M059J (cell line): Measurements from ENCODE around the gene BAIAP2L2. TPM values are rescaled to one million over a fixed set of nuclear protein-coding genes. Genes with fewer than 3 reads are reported as not detected.
"Not testable (repeated sequence)": the region's sequence is repeated elsewhere in the genome, so short reads cannot be mapped to it uniquely, and the experiment has no call there.

Experiments used
- DNase-seq: peaks from one replicate; pipeline ENCODE4 v3.0.0-alpha.2; 2012; ENCODE audit warnings: low read depth
- total RNA-seq: library from RNA; depleted of rRNA; stranded (reverse); fragments of >200 nt; shearing (Covaris generic); gene quantifications from 2 replicates; pipeline ENCODE4 v1.2.3, GENCODE V29; 2014; rRNA removed

Gene BAIAP2L2
- total RNA-seq, 1 experiment from 2014 or later = not detected

GRCh38 chr22:38038890-38039812 is 71.3 kb downstream of the BAIAP2L2 start:
- no peak for DNase-seq

DNA sequence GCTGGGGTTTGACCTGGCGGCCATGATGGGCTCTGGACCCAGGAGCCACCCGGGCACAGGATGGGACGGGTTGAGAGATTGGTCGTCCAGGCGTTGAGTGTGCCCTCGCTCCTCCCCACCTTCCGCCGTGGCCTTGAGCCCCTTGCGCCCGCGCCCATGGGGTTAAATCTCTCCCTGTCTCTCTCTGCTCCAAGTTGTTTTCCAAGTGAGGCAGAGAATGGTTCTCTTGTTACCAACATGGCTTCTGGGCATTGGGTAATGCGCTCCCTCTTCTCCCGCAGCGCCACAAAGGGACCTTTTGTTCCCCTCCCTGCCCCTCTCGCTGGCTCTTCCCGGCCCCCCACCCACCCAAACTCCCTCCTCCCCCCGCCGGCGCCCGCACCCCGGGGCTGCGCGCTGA is 72.1 kb downstream of the BAIAP2L2 start:
- no peak for DNase-seq

DNA sequence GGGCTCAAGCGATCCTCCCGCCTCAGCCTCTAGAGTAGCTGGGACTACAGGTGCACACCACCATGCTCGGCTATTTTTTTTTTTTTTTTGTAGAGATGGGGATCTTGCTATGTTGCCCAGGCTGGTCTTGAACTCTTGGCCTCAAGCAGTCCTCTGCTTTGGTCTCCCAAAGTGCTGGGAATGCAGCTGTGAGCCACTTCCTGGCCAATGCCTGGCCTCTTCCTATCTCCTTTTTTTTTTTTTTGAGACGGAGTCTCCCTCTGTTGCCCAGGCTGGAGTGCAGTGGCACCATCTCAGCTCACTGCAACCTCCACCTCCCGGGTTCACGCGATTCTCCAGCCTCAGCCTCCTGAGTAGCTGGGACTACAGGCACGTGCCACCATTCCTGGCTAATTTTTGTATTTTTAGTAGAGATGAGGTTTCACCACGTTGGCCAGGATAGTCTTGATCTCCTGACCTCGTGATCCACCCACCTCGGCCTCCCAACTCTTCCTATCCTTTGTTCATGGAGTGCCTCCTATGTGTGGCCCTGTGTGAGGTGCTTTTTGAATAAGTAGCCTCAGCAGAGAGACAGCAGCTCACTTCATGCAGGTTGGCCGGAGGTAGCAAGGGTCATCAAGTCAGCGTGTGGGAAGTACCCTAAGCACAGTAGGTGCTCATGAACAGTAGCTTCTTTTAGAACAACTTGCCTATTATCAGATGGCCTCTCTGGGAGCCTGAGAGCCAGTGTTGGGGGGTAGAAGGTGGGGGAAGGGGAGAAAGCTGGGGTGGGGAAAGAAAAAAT is 72.9 kb downstream of the BAIAP2L2 start:
- DNase-seq = not testable (repeated sequence)

DNA sequence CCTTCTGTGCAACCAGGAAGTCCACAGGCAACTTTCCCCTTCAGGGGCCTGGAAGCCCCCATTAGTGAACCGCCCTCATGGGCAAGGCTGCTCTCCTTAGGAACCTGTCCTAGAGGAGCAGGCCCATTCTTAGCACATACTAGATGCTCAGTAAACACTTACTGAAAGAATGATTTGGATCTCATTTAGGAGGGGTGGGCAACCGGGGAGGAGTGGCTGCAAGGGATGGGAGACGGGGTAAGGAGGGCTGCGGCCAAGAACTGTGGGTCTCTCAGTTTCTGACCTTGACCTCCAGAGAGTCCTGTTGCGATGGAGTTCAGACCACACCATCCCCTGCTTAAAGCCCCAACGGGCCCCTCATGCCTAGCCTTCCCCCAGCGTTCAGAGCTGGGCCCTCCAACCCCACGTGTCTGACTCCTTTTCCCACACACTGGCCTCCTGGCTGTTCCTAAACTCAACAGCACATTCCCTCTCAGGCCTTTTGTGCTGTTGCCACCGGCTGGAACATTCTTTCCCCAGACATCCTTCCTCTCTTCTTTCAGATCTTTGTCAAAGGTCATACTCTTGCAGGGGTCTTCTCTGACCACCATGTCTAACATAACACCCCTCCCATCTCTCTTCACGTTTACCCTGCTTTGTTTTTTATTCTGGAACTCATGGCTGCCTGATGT is 74.0 kb downstream of the BAIAP2L2 start:
- no peak for DNase-seq

DNA sequence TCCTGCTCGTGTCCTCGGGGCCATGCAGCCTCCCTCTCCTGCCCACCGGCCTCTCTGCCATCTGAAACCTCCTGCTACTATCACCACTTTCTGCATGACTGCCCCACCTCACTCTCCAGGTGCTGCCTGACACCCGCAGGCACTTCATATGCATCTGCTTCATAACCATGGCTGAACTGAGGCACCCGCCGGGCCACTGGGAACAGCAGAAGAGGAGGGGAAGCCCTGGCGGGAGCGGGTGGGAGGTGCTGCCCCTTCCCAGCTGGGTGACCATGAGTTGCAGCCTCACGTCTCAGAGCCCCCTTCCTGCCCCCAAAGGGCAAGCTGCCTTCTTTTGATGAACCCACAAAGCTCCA is 75.0 kb downstream of the BAIAP2L2 start:
- DNase-seq = no peak

Other genes starting within 250 kb of the BAIAP2L2 start
- gene MICALL1, start 204.4 kb downstream of the BAIAP2L2 start, total RNA-seq = 7.1 and 13.7 TPM in 2 replicates
- gene C22orf23, start 157.1 kb downstream of the BAIAP2L2 start, total RNA-seq = 0.05 and 0.22 TPM in 2 replicates
- 77.2 and 91.6 TPM in 2 replicates for gene POLR2F, start 157.0 kb downstream of the BAIAP2L2 start, total RNA-seq
- gene SOX10, start 126.1 kb downstream of the BAIAP2L2 start, total RNA-seq = not detected in 2 replicates
- gene PICK1, start 53.3 kb downstream of the BAIAP2L2 start, total RNA-seq = 21.7 and 26.8 TPM in 2 replicates
- gene SLC16A8, start 26.5 kb downstream of the BAIAP2L2 start, total RNA-seq = not detected in 2 replicates
- gene PLA2G6, start 71.1 kb upstream of the BAIAP2L2 start, total RNA-seq = 0.96 TPM in 1 of 2 replicates, not detected in the other
- 9.1 and 13.5 TPM in 2 replicates for gene MAFF, start 91.3 kb upstream of the BAIAP2L2 start, total RNA-seq
- 51.0 and 90.7 TPM in 2 replicates for gene TMEM184B, start 162.3 kb upstream of the BAIAP2L2 start, total RNA-seq
- gene CSNK1E, start 206.7 kb upstream of the BAIAP2L2 start, total RNA-seq = 67.0 and 99.4 TPM in 2 replicates